HG02938 (cell line): Measurements from ENCODE around the gene ZNF626.
"Not testable (repeated sequence)": the region's sequence is repeated elsewhere in the genome, so short reads cannot be mapped to it uniquely, and the experiment has no call there.

ENCODE experiments used
- ATAC-seq: cut with Tn5 transposase; IDR thresholded peaks from one replicate; pipeline ENCODE4 v1.9.1; 2021; ENCODE audit warnings: mild to moderate bottlenecking, moderate library complexity; ENCODE audit not compliant: unreplicated experiment

ZNF626 gene

DNA sequence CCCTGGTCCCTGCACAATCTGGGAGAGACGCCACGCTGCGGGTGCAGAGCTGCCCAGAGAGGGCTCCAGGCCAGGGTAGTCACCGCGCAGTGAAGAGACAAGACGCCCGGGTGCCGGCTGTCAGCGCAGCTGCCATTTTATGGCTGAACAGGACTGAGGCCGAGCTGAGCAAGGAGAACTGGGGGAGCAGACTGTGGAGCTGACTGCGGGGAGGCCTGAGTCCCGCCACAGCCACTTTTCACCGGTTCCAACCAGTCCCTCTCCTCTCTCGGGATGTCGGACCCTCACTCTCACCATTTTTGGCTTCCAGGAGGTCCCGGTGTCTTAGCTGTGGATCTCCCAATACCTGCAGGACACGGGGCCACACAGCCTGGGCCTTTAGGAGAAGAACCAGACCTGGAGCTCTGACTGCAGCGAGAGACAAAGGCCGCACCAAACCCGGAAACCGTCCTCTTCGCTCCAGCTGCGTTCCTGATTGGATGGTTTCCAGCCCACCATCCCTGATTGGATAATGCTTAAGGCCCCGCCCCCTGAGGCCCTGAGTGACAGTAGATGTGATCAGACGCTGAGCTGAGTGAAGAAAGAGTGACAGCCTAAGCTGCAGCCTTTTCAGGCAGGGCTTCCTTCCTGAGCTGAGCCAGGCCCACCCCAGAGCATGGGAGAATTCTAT lies at the start of gene ZNF626:
Gene ZNF626 (minus strand): TSS at position 422 of the 670 bp plus-strand sequence. CDS start 125 bp downstream, at position 297.
- ATAC-seq, result peak; percentile 82

DNA sequence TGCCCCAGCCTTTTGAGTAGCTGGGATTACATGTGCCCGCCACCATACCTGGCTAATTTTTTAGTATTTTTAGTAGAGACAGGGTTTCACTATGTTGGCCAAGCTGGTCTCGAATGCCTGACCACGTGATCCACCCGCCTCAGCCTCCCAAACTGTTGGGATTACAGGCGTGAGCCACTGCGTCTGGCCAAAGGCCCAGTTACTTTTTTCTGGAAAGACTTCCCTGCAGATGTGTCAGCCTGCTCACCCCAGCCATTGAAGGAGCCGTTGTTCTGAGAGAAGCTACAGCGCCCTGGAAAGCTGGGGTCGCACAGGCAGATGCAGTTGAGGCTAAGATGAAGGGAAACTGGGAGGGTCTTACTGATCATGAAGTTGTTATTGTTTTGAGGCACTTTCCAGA lies 7.9 kb upstream of the ZNF626 start:
- no peak for ATAC-seq

DNA sequence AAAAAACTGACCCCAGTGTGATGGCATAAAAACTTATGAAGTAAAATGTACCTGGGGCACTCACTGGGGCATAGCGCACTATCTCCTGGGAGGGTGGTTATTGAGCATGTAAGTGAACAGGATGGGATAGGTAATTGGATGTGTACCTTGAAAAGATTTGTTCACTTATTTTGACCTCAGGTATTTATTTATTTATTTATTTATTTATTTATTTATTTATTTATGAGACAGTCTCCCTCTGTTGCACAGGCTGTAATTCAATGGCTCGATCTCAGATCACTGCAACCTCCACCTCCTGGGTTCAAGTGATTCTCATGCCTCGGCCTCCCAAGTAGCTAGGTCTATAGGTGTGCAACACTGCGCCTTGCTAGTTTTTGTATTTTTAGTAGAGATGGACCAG lies 5.9 kb upstream of the ZNF626 start:
- no peak for ATAC-seq

DNA sequence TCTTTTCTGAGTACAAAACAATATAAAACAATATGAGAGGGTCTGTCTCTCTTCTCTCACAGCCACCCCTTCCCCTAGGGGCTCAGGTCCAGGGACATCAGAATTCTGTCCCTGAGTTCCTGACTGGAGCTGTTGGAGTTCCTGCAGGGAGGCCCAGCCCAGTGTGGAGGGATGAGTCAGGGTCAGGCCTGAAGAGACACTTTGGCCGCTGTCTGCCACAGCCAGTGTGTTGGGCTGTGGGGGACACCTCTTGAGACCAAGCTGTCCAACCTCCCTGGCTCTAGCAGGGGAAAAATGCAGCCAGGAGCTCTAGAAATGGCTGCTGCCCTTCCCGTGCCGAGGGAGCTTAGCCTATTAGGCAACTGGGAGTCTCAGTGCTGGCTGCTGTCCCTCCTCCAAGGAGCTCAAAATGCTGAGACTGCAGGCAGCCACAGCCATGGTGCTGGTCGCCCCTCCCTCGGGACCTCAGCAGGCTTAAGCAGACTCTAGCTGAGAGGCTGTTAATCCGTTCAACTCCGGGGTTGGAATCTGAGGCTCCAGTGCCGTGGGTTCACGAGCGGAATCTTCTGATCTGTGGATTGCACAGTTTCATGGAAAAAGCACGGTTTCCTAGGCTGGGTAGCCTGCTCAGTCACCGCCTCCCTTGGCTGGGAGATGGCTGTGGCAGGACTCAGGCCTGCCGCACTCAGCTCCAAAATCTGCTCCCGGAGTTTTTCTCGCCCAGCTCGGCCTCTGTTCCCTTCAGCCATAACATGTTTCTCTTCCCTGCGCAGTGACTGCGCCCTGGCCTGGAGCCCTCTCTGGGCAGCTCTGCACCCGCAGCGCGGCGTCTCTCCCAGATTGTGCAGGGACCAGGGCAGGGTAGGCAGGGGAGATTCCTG lies 3.8 kb upstream of the ZNF626 start:
- no peak for ATAC-seq

DNA sequence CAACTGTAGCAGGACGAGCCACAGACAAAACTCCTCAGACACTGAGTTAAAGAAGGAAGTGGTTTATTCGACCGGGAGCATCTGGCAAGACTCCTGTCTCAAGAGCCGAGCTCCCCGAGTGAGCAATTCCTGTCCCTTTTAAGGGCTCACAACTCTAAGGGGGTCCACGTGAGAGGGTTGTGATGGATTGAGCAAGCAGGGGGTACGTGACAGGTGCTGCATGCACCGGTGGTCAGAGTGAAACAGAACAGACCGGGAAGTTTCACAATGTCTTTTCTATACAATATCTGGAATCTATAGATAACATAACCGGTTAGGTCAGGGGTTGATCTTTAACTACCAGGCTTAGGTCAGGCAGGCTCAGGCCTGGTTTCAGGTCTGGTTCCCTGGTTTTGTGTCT lies 3.1 kb upstream of the ZNF626 start:
- not testable (repeated sequence) for ATAC-seq

DNA sequence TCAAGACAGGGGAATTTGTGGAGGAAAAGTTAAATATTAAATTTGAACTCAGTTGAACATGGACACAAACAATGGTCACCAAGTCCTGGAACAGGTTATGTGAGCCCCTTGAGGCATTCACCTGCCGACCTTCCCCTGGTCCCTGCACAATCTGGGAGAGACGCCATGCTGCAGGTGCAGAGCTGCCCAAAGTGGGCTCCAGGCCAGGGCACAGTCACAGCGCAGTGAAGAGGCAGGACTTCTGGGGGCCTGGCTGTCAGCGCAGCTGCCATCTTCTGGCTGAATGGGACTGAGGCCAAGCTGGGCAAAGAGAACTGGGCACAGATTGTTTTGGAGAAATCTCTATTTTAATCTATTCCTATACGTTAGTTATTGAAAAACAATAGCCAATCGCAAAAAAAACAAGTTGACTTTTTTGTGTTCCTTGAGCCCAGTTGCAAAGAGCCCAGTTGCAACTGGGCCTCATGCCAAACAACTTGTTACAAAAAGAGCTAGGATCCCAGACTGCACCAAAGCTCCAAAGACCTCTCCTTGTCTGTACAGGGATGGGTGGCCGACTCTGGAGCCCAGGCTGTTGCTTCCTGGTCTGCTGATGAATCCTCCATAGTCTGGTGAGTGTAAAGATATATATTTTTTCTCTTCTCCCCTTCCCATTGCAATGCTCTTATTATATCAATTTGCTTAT lies 1.2 kb upstream of the ZNF626 start:
- no peak for ATAC-seq

DNA sequence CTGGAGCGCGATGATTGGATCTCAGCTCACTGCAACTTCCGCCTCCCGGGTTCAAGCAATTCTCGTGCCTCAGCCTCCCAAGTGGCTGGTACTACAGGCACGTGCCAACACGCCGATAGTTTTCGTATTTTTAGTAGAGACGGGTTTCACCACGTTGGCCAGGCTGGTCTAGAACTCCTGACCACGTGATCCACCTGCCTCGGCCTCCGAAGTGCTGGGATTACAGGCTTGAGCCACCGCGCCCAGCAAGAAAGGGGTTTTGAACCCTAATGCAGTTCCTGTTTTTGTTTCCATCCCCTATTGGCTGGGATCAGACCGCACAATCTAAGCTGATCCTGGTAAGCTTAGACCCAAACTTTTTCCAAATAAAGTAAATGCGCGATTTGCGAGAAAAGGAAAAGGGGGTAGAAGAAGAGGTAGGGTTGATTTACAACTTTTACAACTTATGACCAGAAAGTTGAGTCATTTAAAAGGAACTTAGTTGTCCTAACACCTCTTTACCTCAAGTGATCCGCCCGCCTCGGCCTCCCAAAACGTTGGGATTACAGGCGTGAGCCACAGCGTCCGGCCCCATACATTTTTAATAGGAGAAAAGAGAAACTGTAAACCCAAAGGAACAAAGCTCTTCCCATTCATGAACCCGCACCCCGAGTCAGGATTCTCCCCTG lies 764 bp downstream of the ZNF626 start:
- no peak for ATAC-seq

DNA sequence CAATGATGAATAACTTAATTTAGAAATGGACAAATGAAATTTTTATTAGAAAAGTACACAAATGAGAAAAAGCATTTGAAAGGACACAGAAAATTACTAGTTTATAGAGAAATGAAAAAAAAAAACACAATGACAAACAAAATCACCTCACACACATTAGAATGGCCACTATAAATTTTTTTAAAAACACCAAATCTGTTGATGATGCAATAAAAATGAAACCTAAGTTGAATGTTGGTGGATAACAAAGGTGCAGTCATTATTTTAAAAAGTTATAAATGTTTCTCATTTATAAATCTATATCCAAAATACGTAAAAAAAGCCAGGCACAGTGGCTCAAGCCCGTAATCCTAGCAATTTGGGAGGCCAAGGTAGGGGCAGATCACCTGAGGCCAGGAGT lies 20.8 kb downstream of the ZNF626 start:
- no peak for ATAC-seq

DNA sequence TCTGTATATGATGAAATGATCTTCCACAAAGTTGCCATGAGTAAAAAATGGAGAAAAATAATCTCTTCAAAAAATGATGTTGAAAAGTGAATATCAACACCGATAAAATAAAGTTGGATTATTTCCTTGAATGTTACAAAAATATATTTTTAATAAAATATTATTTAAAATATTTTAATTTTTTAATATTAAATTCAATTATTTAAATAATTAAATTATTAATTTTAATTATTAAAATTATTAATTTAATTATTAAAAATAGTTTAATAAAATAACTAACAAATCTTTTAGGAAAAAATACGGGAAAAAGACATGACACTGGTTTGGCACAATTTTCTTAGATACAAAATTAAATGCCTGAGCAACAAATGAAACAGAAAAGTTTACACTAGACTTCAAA lies 21.3 kb downstream of the ZNF626 start:
- no peak for ATAC-seq

DNA sequence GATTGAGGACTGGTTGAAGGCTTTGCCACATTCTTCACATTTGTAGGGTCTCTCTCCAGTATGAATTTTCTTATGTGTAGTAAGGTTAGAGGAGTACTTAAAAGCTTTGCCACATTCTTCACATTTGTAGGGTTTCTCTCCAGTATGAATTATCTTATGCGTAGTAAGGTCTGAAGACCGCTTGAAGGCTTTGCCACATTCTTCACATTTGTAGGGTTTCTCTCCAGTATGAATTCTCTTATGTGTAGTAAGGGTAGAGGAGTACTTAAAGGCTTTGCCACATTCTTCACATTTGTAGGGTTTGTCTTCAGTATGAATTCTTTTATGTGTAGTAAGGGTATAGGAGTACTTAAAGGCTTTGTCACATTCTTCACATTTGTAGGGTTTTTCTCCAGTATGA lies 36.8 kb downstream of the ZNF626 start:
- ATAC-seq, result not testable (repeated sequence)

DNA sequence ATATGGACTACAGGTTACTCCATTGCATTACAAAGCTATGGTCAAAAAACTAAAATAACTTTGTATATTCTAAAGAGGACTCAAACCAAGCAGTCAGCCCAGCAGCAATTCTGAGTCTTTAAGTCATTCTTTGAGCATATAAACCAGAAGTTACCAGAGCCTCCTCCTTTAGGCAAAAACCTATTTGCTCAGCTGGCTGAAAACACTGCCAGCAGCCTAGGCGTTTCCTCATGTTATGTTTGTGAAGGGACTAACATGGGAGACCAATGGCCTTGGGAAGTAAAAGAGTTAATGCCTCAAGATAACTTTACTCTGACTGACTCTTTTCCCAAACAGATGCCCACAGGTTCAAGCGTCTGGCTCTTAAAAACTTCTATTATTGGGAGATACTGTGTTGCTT lies 45.3 kb downstream of the ZNF626 start:
- ATAC-seq, result no peak

DNA sequence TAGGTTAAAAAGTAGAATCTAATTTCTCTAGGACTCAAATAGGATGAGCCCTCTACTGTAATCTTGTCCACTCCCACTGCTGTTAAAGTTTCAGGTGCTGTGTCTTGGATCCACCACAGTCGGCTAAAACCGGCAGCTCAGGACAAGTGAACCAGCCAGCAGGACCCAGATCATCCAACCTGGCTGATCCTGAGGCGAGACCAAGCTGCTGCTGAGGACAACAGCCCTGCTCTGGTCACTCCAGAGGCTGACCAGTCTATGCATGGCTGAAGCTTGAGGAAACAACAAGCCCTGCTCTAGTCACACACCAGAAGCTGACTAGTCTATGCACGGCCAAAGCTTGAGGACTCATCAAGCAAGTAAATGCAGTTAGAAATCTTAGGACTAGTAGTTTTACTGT lies 46.4 kb downstream of the ZNF626 start:
- ATAC-seq, result not testable (repeated sequence)

DNA sequence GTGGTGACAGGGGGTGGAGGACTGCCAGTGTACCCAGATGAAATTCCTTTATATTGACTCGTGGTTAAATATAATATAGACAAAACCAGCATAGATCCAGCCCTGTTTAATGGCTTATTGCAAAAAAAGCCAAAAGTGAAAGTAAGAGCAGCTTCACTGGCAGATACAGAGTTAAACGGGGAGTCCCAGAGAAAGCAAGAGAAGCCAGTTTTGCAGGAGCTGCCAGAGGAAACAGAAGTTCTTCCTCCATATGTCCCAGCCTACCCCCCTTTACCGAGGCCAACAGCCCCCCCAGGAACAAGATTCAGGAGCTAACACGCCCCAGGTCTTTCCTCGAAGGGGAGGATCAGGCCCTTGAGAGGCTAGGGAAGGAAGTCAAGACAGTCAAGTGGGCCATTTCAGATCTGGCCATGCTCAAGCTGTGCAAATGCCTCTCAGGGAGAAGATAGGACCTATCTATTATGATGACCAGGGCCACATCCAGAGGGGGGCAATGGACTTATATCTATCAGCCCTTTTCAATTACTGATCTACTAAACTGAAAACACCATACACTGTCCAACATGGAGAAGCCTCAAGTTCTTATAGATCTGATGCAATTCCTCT lies 48.6 kb downstream of the ZNF626 start:
- ATAC-seq, result no peak

DNA sequence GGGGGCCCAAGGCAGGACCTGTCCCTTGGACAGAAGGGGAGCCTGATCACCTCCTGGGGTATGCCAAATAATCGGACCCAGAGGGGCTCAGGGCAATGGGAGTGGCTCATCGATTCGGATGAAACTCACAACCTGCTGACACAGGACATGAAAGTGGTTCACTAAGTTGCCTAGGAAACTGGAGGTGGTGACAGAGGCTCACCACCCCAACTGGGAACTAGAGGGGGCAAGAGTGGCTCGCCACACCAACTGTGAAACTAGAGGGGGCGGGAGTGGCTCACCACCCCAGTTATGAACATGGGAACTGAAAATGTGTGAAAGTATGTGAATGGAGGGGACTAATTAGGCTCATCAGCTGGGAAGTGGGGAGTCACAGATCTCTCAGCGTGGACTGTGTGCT lies 49.5 kb downstream of the ZNF626 start:
- ATAC-seq, result no peak

DNA sequence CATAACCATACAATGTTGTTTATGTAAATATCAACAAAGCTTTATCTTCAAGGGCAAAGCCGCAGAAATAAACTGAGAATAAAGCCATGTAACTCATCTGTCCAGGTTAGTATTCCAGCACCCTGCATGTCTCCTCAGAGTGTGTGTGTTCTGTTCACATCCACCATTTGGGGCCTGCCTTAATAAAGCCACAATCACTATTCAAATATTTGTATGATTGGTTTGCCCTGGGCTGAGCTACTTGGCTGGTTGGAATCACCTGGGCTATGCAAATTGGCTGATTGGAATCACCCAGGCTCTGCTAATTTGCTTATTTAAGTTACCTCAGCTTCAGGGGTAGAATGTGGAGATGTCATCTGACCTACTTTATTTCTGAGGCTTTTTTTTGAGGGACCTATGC lies 53.4 kb downstream of the ZNF626 start:
- ATAC-seq, result no peak
